Gastrocnemius medialis (tissue), 4 donors: Measurements from ENCODE around the gene PRSS33. TPM values are rescaled to one million over a fixed set of nuclear protein-coding genes. Genes with fewer than 3 reads are reported as not detected.

Source experiments
- ATAC-seq, 2 donors: fragments of 150-250 bp; one replicate each; pipeline ENCODE4 v1.9.1; 2016
- DNase-seq, 2 donors: peaks; one replicate each; pipeline ENCODE4 v3.0.0-alpha.2; 2019
- H3K27ac ChIP-seq, 4 donors: fragments of 200-600 bp; sonication (generic); 1 replicate in 1 of 4; 2 replicates in 3 of 4; pipeline ENCODE4 v1.5.1; 2016 to 2018; ENCODE audit warnings: mild to moderate bottlenecking in 2 of 4, moderate library complexity in 1 of 4
- H3K27me3 ChIP-seq, 3 donors: fragments of 200-600 bp; sonication (generic) in 2 of 3; 1 replicate in 1 of 3; 2 replicates in 2 of 3; pipeline versions ENCODE4 v1.5.1 to v1.6.0; 2016 to 2019; ENCODE audit warnings: mild to moderate bottlenecking in 1 of 3, moderate library complexity in 1 of 3
- H3K36me3 ChIP-seq, 2 donors: fragments of 200-600 bp; sonication (generic) in 1 of 2; one replicate each; pipeline ENCODE4 v1.5.1; 2017 to 2018
- H3K4me1 ChIP-seq, 2 donors: fragments of 200-600 bp; sonication (generic) in 1 of 2; one replicate each; pipeline ENCODE4 v1.5.1; 2016 to 2017; ENCODE audit warnings: mild to moderate bottlenecking in 2 of 2
- H3K4me3 ChIP-seq, 4 donors: fragments of 200-600 bp; sonication (generic) in 3 of 4; 1 replicate in 1 of 4; 2 replicates in 3 of 4; pipeline ENCODE4 v1.5.1; 2016 to 2019; ENCODE audit warnings: mild to moderate bottlenecking in 2 of 4
- H3K9me3 ChIP-seq, 3 donors: fragments of 200-600 bp; sonication (generic) in 2 of 3; 1 replicate in 1 of 3; 2 replicates in 2 of 3; pipeline ENCODE4 v1.5.1; 2016 to 2019
- CTCF ChIP-seq, 5 experiments: fragments of 450-650 bp in 3 of 5; fragments of 200-600 bp in 2 of 5; sonication (generic) in 2 of 5; IDR thresholded peaks in 4 of 5; conservative IDR thresholded peaks in 1 of 5; 1 replicate in 4 of 5; 2 replicates in 1 of 5; pipeline ENCODE4 v1.5.1; 2016 to 2019; ENCODE audit warnings: antibody characterized with exemption in 5 of 5, mild to moderate bottlenecking in 3 of 5, moderate library complexity in 3 of 5
- POLR2A ChIP-seq, 2 donors: fragments of 450-650 bp; IDR thresholded peaks; one replicate each; pipeline ENCODE4 v1.6.1; 2017; ENCODE audit warnings: antibody characterized with exemption in 2 of 2, mild to moderate bottlenecking in 2 of 2, moderate library complexity in 2 of 2
- in situ Hi-C, 4 donors: fragments of 200-750 bp; cut with MboI; loops; one replicate each; pipeline versions ENCODE4 v1.15.0 to v1.8.0; 2017; ENCODE audit warnings: low sequenced_read_pairs in 4 of 4
- intact Hi-C: fragments of 100-400 bp; cut with DNase I; formaldehyde crosslinking; loops from one replicate; pipeline ENCODE4 v1.15.1; 2023; ENCODE audit warnings: low total_unique reads
- total RNA-seq, 4 donors: library from RNA; depleted of rRNA; stranded (reverse); fragments of >200 nt; gene quantifications; one replicate each; pipeline versions ENCODE4 v1.1.0 to v1.2.3, GENCODE V29; 2016

Gene PRSS33
- total RNA-seq, 4 donors from 2014 or later, result not detected

GRCh38 chr16:2816751-2817339, 29.5 kb upstream of the PRSS33 start, which contains the start of gene PRSS21:
Gene PRSS21, plus strand, starts transcription at chr16:2817237. Its CDS starts 32 bp downstream, at chr16:2817269.
- intact Hi-C loops, result no loop called here
- Histone ChIP-seq H3K27me3 (peaks cover 0 to 8% (median 3%) of the 10 kb centered on the region in 3 donors), H3K27ac (no peak within 1 kb of the TSS), H3K9me3 (no peaks in the 10 kb centered on the region), H3K4me3 (no peak within 1 kb of the TSS), H3K36me3 (no peaks in the 10 kb centered on the region), H3K4me1 (peaks cover 0 to 6% of the 10 kb centered on the region in 2 donors)
- ATAC-seq, result no peak
- no peak for DNase-seq
- in situ Hi-C loops, result no loop called here
- TF ChIP-seq CTCF (IDR thresholded peaks at IDR 0.05 in 4 of 5, conservative IDR thresholded peaks at IDR 0.05 in 1 of 5) (no peak), POLR2A (IDR thresholded peaks at IDR 0.05) (no peak)

- H3K9me3 ChIP-seq, result no peaks in the 10 kb centered on the region
- in situ Hi-C loops, result no loop called here
- DNase-seq, result no peak
- no peaks in the 10 kb centered on the region for H3K36me3 ChIP-seq
- no peak for ATAC-seq
- H3K27ac ChIP-seq, result no peak overlapping the region
- H3K27me3 ChIP-seq, result peaks cover 0 to 8% (median 3%) of the 10 kb centered on the region in 3 donors
- TF ChIP-seq CTCF (IDR thresholded peaks at IDR 0.05 in 4 of 5, conservative IDR thresholded peaks at IDR 0.05 in 1 of 5) (no peak), POLR2A (IDR thresholded peaks at IDR 0.05) (no peak)
- H3K4me3 ChIP-seq, result no peak overlapping the region
- intact Hi-C loops, result no loop called here
- H3K4me1 ChIP-seq, result peaks cover 0 to 10% of the 10 kb centered on the region in 2 donors
Measured at GRCh38 chr16:2815299-2815771, 28.0 kb upstream of the PRSS33 start.

- Histone ChIP-seq H3K27me3 (peaks cover 0 to 8% (median 3%) of the 10 kb centered on the region in 3 donors), H3K4me3 (no peak overlapping the region), H3K9me3 (no peaks in the 10 kb centered on the region), H3K4me1 (peaks cover 0 to 10% of the 10 kb centered on the region in 2 donors), H3K27ac (no peak overlapping the region), H3K36me3 (no peaks in the 10 kb centered on the region)
- ATAC-seq, result no peak
- no peak for TF ChIP-seq POLR2A (IDR thresholded peaks at IDR 0.05)
- TF ChIP-seq CTCF (IDR thresholded peaks at IDR 0.05 in 4 of 5, conservative IDR thresholded peaks at IDR 0.05 in 1 of 5), result no peak
- no peak for DNase-seq
- intact Hi-C loops, result no loop called here
- in situ Hi-C loops, result no loop called here
Measured at GRCh38 chr16:2814551-2815298, 27.4 kb upstream of the PRSS33 start.

GRCh38 chr16:2813771-2814221, 26.4 kb upstream of the PRSS33 start:
- peaks cover 0 to 8% (median 3%) of the 10 kb centered on the region in 3 donors for H3K27me3 ChIP-seq
- H3K4me1 ChIP-seq, result peaks cover 0 to 10% of the 10 kb centered on the region in 2 donors
- intact Hi-C loops, result no loop called here
- no peak for DNase-seq
- H3K4me3 ChIP-seq, result no peak overlapping the region
- no peaks in the 10 kb centered on the region for H3K36me3 ChIP-seq
- H3K9me3 ChIP-seq, result no peaks in the 10 kb centered on the region
- in situ Hi-C loops, result no loop called here
- ATAC-seq, result no peak
- H3K27ac ChIP-seq, result no peak overlapping the region
- TF ChIP-seq CTCF (IDR thresholded peaks at IDR 0.05 in 4 of 5, conservative IDR thresholded peaks at IDR 0.05 in 1 of 5) (no peak), POLR2A (IDR thresholded peaks at IDR 0.05) (no peak)
